ENCODE data around the gene DLGAP1.
"Not testable (repeated sequence)": the region's sequence is repeated elsewhere in the genome, so short reads cannot be mapped to it uniquely, and the experiment has no call there.

- not testable (repeated sequence) for TF ChIP-seq CTCF (IDR thresholded peaks at IDR 0.05; ENCODE audit: poor library complexity, severe bottlenecking); POLR2AphosphoS5 (IDR thresholded peaks at IDR 0.05); RAD21 (conservative IDR thresholded peaks at IDR 0.05); EP300 (conservative IDR thresholded peaks at IDR 0.05; ENCODE audit: poor library complexity, severe bottlenecking)
Measured at GRCh38 chr18:3580523-3581025, 874.5 kb downstream of the DLGAP1 start.

Measured in neural cell (in vitro differentiated cells).